IPS-18c (cell line): ENCODE data around the gene IL26.

Source experiments
- H3K4me3 ChIP-seq: 2 replicates; pipeline ENCODE4 v1.7.0; 2013; ENCODE audit warnings: low read depth, mild to moderate bottlenecking, low read length, moderate library complexity; ENCODE audit not compliant: insufficient read depth
- H3K9me3 ChIP-seq: one replicate; pipeline ENCODE4 v1.6.1; 2013; ENCODE audit warnings: mild to moderate bottlenecking, low read length, moderate library complexity; ENCODE audit not compliant: control insufficient read depth, insufficient read depth

The IL26 gene, protein sequence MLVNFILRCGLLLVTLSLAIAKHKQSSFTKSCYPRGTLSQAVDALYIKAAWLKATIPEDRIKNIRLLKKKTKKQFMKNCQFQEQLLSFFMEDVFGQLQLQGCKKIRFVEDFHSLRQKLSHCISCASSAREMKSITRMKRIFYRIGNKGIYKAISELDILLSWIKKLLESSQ

DNA sequence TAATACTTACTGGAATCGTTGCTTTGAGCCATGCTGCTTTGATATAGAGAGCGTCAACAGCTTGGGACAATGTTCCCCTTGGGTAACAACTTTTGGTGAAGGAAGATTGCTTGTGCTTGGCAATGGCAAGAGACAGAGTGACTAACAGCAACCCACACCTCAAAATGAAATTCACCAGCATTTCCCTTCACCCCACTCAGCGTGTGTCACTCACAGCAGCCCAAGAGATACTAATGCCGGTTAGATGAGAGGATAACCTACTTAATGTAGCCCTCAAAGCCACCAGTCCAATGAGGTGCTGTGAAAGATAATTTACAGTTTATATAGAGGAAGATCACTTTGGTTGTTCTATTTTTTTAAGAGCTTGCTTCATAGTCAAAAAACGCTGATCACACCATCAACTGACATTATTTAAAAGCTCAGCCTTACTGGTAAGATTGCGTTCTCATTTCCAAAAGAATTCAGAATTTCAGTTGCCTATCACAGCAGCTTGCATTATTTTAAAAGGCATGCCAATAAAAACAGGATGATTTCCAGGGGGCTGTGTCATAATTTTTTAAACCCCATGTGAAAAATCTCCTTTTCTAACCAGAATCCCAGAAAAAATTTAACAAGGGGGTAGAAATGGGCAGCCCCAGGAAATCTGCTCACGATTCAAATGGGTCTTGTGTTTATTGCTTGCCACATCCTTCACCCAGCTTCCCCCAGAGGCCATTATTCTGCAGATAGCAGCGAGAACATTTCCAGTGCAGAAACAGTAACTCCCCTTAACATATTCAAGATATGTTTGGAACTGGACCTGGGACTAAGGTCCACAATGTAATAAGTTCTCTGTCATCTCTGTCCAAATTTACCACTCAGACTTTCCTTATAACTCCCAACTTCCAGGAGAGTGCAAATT is at the start of gene IL26:
Gene IL26, minus strand, starts transcription at position 235 of the 901 bp plus-strand sequence. Its CDS starts 54 bp downstream, at position 181.
- no peaks in the 10 kb centered on the region for H3K9me3 ChIP-seq

DNA sequence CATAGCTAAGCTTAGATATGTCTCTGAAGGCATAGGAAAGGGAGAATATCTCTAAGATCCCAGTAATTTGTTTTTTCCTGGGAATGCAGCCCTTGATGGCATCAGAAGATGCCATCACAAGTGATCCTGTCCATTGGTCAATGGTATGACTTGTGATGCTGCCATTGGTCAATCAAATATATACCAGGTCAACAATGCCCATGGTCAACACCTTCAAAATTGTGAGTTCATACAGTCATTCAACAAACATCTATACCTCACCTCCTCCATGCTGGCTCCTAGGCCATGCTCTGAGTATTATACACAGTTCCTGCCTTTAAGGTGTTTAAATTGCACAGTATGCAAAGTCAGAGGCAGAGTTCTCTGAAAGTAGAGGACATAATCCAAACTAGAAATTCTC is 47.1 kb upstream of the IL26 start:
- Histone ChIP-seq H3K4me3 (no peak overlapping the region), H3K9me3 (no peaks in the 10 kb centered on the region)

More for the DNA sequence above, at the start of gene IL26:
- no peak within 1 kb of the TSS for H3K4me3 ChIP-seq

DNA sequence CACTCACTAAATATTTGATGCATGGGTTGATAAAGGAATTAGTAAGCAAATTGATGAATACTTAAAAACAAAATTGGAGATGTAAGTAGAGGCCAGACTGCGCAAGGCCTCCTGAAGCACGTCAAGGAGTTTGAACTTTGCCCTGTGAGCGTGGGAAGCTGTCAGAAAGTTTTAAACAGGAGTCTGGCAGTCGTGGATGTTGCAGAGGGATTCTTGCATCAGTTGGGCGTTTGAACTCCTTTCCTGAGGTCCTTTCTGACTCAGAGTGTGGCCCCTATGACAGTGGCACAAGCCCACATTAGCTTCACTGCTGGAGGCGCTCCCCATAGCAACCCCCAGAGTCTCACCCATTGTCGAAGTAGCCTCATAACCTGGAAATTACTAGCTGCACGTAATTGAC is 45.7 kb upstream of the IL26 start:
- no peaks in the 10 kb centered on the region for H3K9me3 ChIP-seq

DNA sequence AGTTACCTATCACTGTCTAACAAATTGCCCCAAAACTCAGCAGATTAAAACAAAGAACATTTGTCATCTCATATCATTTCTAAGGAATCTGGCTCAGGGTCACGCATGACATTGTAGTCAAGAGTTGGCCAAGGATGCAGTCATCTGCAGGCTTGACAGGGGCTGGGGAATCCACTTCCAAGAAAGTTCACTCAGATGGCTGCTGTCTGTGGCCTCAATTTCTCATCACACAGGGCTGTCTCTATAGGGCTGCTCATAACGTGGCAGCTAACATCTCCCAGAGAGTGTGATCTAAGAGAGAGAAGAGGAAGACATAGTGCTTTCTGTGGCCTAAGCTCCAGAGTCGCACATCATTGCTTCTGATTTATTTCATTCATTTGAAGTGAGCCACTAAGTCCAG is 44.7 kb upstream of the IL26 start:
- Histone ChIP-seq H3K9me3 (no peaks in the 10 kb centered on the region), H3K4me3 (no peak overlapping the region)

More for the DNA sequence above, 45.7 kb upstream of the IL26 start:
- no peak overlapping the region for H3K4me3 ChIP-seq

DNA sequence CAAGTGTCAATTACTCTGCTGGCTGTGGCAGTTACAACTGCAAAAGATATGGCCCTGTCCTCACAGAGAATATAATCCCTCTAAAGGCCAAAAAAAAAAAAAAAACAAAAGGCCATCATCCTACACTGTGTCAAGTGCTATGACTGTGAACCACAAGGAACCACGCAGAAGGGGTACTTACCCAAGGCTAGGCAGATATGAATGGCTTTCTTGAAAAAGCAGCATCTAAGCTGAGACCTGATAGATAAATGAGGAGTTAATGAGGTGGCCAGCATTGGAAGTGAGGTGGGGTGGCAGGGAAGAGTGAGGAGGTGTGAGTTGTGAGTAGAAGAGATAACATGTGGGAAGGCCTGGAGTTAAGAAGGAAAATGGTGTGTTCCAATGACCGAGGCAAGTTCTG is 44.2 kb upstream of the IL26 start:
- H3K9me3 ChIP-seq = no peaks in the 10 kb centered on the region
- no peak overlapping the region for H3K4me3 ChIP-seq

DNA sequence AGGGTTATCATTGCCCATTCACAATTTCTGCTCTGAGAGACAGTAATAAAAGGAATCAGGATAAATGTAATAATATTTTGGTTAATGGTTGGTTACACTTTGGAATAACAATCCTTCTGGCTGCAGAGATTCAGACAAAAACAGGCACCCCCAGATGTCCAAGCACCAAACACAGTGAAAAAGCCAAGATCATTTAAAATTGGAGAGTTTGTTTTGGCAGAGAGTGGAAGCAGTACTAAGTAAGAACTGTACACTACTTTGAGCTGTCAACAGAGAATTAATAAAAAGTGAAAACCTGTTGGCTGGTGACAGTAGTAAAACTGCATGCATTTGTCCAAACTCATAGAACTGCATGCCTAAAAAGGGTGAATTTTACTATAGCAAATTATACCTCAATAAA is 43.4 kb upstream of the IL26 start:
- no peaks in the 10 kb centered on the region for H3K9me3 ChIP-seq
- H3K4me3 ChIP-seq = no peak overlapping the region

DNA sequence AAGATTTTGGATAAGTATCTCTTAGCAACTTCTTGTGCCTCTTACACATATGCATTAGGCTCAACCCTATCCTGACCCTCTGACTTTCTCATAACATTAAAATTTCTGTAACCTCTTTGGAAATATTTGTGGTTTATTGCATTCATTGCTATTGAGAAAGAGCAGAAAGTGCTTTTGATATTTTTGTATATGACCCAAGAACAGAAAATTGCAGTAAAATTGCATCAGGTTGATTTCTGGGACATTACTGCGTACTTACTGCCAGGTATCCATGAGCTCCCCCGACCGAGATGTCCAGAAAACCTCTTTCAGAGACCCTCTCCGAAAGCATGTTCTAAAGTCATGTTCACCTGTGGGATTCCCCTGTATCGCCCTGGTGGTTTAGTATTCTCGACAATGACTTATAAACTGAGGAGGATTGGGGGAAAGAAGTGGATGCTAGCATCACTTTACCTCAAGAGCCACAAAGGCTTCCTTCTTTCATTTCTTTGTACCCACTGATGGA is 42.3 kb upstream of the IL26 start:
- Histone ChIP-seq H3K9me3 (no peaks in the 10 kb centered on the region), H3K4me3 (no peak overlapping the region)

DNA sequence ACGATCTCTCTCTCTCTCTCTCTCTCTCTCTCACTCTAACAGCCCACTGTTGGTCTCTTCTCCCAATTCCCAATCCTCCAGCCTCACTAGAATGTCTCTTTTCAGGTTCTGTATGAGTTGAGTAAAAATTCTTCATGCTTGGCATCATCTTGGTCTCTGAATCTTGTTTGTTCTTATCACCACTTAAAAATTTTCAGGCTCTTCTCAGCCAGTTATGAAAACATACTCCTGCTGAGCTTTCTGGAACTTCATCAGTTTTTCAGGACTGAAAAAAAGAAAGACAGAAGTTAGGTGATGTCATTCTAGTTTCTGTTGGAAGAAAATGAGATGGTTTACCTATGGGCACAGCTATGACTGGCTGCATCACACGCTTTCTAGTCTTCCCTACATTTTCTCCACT is 39.2 kb upstream of the IL26 start:
- Histone ChIP-seq H3K4me3 (no peak overlapping the region), H3K9me3 (no peaks in the 10 kb centered on the region)

DNA sequence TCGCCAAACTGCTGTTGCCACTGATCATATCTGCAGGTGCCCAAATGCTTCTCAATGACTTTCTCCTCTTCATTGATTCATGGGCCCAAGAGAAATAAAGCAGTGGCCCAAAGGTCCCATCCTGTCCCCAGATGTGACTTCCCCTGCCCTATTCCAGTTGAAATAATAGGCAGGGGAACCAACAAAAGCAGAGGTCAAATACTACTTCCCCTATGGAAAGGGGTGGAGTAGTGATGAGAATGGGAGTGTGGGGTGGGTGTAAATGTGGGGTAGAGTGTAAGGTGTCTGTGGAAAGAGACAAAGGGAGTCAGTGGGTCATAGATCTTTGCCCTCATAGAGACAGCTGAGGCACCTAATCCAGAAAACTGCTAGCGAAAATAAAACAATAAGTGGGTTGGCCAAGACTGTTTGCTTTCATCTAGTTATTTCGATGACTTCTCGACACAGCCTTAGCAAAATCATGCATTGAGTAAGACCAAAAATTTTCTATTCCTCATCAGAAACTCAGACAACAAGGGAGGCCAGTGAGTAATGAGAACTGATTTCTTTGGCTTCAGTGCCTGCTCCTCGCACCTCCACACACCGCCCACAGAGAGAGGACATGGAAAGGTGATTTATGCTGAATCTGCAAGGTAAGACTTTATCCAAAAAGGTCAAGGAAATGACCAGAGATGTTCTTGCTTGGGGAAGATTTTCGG is 38.7 kb upstream of the IL26 start:
- H3K9me3 ChIP-seq = no peaks in the 10 kb centered on the region
- H3K4me3 ChIP-seq = no peak overlapping the region

DNA sequence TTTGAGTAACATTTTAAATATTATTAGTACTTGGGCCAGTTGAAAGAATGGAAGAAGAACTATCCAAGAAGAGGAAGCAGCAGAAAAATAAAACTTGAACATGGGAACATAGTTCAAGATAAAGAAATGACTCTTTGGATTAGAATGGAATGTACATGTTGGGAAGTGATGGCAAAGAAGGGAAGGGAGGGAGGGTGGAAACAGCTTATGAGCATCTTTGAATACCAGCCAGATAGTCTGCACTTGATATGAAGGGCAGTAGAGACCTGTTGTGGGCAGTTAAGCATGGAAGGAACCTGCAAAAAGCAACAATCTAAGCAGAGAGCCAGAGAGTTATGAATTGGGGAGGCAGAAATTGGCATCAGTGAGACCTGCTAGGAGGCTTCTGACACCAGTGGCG is 37.8 kb upstream of the IL26 start:
- H3K4me3 ChIP-seq = no peak overlapping the region
- H3K9me3 ChIP-seq = no peaks in the 10 kb centered on the region

DNA sequence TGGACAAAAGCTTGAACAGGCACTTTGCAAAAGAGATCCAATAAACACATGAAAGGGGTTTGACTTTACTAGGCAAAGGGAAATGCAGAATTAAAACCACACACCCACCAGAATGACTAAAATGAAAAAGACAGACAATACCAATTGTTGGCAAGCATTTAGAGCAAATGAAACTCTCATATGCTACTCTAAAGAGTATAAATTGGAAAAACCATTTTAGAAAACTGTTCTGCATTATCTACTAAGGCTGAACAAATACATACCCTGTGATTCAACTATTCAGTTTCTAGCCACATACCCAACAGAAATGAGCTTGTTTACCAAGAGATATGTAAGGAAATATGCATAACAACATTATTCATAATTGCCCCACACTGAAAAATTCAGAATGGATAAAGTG is 36.3 kb upstream of the IL26 start:
- Histone ChIP-seq H3K4me3 (no peak overlapping the region), H3K9me3 (no peaks in the 10 kb centered on the region)

DNA sequence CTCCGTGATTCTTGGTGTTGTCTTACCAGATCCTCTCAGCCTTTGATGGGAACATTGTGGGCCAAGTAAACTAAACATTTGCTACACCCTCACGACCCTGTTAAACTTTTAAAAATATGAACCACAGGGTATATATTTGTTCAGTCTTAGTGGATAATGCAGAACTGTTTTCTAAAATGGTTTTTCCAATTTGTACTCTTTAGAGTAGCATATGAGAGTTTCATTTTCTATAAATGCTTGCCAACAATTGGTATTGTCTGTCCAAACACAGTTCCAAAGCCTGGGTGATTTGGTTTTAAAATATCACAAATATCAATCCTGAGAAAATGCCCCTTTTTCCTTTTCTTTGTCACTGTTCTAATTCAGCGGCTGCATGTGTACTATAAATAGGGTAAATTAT is 34.5 kb upstream of the IL26 start:
- H3K9me3 ChIP-seq = no peaks in the 10 kb centered on the region
- H3K4me3 ChIP-seq = no peak overlapping the region

DNA sequence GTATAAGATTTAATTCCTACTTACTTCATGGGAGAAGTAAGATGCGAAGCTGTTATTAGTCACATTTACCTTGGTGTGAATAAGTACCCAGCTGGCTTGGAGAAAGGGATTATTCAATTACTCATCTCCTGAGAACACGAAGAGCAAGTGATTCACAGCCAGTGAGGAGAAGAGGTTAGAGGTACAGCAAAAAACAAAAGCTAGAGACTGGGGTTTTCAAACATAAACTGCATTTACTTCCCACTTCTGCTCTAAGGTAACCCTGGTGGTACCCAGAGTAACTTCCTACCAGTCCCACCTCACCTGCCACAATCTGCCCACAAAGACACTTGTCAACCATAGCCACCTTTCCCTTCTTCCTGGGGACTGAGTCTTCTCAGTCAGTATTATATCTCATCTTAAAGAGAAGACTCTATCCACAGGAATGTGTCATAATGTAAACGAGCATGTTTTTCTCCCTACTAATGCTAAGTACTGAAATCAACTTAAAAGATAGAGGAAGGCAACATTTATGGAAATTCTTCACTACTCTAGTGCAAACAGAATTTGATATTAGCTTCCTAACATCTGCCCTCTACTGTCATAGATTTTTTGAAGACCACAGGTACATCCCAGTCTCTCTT is 33.8 kb upstream of the IL26 start:
- Histone ChIP-seq H3K4me3 (no peak overlapping the region), H3K9me3 (no peaks in the 10 kb centered on the region)

DNA sequence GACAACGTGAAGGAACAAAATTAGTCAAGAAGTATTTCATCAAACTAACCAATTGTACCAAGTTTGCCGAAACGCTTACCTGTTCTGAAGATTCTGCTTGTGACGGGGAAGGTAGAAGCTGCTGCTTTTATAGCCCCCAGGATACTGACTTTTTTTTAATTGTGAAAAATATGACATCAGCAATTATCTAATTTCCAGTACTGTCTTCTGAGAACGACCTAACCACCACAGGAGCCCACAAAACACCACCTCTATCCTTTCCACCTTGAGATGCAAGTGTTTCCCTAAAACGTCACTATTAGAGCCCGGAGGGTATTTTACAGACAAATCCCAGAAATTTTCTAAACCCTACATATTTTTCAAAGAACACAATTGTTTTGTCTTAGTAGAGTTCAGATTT is 27.9 kb upstream of the IL26 start, which contains the start of gene IL22:
Gene IL22, minus strand, starts transcription at position 101 of the 400 bp plus-strand sequence. CDS start 156 bp downstream, outside the sequence.
- Histone ChIP-seq H3K4me3 (no peak within 1 kb of the TSS), H3K9me3 (no peaks in the 10 kb centered on the region)

DNA sequence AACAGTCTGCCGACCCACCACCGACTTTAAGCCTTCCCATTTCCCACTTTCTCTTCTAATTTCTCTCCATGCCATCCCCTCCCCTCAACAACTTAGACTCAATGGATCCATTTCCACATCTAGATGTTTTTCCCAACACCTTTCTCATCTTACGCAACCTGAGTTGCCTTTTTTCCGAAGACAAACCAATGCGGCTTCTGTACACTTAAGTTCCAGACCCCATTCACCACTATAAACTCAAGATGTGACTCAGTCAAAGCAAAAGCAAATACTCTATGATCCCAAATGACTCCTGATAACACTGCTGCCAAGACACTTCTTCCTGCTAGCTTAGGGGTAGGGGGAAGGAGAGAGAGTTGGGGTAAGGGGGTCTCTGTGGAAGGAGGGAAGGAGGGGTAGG is 26.5 kb upstream of the IL26 start:
- no peaks in the 10 kb centered on the region for H3K9me3 ChIP-seq
- no peak overlapping the region for H3K4me3 ChIP-seq

DNA sequence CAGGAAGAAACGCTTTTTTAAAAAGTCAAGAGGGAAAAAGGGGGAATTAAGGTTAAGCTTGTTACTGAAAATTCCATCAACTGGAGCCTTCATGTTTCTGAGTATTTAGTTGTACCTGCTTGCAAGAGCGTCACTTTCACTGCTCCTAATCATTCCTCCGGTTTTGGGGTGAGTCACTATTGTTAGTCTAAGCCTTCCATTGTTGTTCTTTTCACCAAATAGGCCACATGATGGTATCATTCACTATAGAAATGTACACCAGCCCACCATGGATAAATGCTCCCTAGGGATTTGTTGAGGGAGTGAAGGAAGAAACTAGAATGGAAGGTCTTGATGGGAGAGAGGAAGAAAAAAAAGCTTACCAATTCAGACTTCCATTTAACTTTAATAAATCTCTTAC is 24.8 kb upstream of the IL26 start:
- no peaks in the 10 kb centered on the region for H3K9me3 ChIP-seq
- H3K4me3 ChIP-seq = no peak overlapping the region

DNA sequence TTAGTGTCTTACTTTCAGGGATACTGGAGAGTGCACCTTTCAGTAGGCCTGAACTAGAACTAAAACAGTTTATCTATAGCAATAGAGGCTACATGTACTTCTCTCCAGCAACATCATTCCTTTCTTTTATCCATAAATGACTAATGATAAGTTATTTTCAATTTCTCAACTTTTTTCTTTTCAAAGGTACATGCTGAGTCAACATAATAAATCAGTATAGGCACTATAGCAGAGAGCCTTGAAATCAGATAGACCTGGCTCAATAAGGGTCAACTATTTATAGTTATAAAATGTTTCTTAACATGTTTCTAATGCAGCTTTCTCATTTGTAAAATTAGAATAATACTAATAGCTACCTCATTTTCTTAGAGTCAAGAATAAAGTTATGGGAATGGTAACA is 22.2 kb upstream of the IL26 start:
- Histone ChIP-seq H3K9me3 (no peaks in the 10 kb centered on the region), H3K4me3 (no peak overlapping the region)
